ENCODE data around the gene SPOCK1. TPM values are rescaled to one million over a fixed set of nuclear protein-coding genes. Genes with fewer than 3 reads are reported as not detected.

SPOCK1 gene
- total and polyA plus RNA-seq, 4 donors, result 0.07 to 0.18 (median 0.17) TPM; not detected in 1

- TF ChIP-seq MAX (IDR thresholded peaks at IDR 0.05) (no peak), SP1 (IDR thresholded peaks at IDR 0.05) (no peak), RAD21 (IDR thresholded peaks at IDR 0.05) (no peak), HNF4A (conservative IDR thresholded peaks at IDR 0.05) (no peak), FOXA1 (IDR thresholded peaks at IDR 0.05) (no peak), NR2F2 (IDR thresholded peaks at IDR 0.05) (no peak), JUND (IDR thresholded peaks at IDR 0.05) (no peak), YY1 (IDR thresholded peaks at IDR 0.05) (no peak)
- TF ChIP-seq, protein P1, sequence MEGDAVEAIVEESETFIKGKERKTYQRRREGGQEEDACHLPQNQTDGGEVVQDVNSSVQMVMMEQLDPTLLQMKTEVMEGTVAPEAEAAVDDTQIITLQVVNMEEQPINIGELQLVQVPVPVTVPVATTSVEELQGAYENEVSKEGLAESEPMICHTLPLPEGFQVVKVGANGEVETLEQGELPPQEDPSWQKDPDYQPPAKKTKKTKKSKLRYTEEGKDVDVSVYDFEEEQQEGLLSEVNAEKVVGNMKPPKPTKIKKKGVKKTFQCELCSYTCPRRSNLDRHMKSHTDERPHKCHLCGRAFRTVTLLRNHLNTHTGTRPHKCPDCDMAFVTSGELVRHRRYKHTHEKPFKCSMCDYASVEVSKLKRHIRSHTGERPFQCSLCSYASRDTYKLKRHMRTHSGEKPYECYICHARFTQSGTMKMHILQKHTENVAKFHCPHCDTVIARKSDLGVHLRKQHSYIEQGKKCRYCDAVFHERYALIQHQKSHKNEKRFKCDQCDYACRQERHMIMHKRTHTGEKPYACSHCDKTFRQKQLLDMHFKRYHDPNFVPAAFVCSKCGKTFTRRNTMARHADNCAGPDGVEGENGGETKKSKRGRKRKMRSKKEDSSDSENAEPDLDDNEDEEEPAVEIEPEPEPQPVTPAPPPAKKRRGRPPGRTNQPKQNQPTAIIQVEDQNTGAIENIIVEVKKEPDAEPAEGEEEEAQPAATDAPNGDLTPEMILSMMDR (IDR thresholded peaks at IDR 0.05; ENCODE audit: low read depth, low read length, missing input control), result no peak
Measured at GRCh38 chr5:137289856-137290255, 209.3 kb downstream of the SPOCK1 start (continued).

- H3K4me3 ChIP-seq (ENCODE audit: low read depth in 1 of 3, low read length in 3 of 3), result no peak overlapping the region
- WGBS, result 78% methylated on average over 2 of the region's 2 CpGs
Measured at GRCh38 chr5:137287569-137287968, 211.6 kb downstream of the SPOCK1 start.

More at GRCh38 chr5:137287569-137287968, 211.6 kb downstream of the SPOCK1 start:
- Histone ChIP-seq H3K9me3 (ENCODE audit: control insufficient read depth in 4 of 4, low read length in 3 of 4) (no peaks in the 10 kb centered on the region), H3K4me1 (ENCODE audit: control insufficient read depth in 4 of 4, insufficient read depth in 4 of 4, low read length in 3 of 4) (no peaks in the 10 kb centered on the region), H3K9ac (ENCODE audit: low read depth in 1 of 2, low read length in 2 of 2) (no peak overlapping the region), H3K27me3 (ENCODE audit: control insufficient read depth in 4 of 4, insufficient read depth in 4 of 4, low read length in 3 of 4) (no peaks in the 10 kb centered on the region), H3K36me3 (ENCODE audit: control insufficient read depth in 4 of 4, insufficient read depth in 3 of 4, low read depth in 1 of 4, low read length in 3 of 4) (no peaks in the 10 kb centered on the region), H3K27ac (ENCODE audit: low read depth in 1 of 2, low read length in 2 of 2) (no peak overlapping the region)
- TF ChIP-seq HNF4G (IDR thresholded peaks at IDR 0.05) (no peak), REST (IDR thresholded peaks at IDR 0.05) (no peak), MAX (IDR thresholded peaks at IDR 0.05) (no peak), RXRA (IDR thresholded peaks at IDR 0.05) (no peak), RAD21 (IDR thresholded peaks at IDR 0.05) (no peak), TAF1 (conservative IDR thresholded peaks at IDR 0.05) (no peak), GABPA (IDR thresholded peaks at IDR 0.05 in 1 of 2, conservative IDR thresholded peaks at IDR 0.05 in 1 of 2) (no peak)
- TF ChIP-seq, protein P1 (IDR thresholded peaks at IDR 0.05; ENCODE audit: low read depth, low read length, missing input control), result no peak
- TF ChIP-seq, protein P2, sequence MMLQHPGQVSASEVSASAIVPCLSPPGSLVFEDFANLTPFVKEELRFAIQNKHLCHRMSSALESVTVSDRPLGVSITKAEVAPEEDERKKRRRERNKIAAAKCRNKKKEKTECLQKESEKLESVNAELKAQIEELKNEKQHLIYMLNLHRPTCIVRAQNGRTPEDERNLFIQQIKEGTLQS (IDR thresholded peaks at IDR 0.05), result no peak
- no peak for DNase-seq (ENCODE audit: low spot score)
